Peyer's patch (tissue), 4 donors: Measurements from ENCODE around the gene SLC9A8. TPM values are rescaled to one million over a fixed set of nuclear protein-coding genes. Genes with fewer than 3 reads are reported as not detected.

Experiments used
- DNase-seq, 3 donors: peaks; one replicate each; pipeline ENCODE4 v3.0.0-alpha.2; 2017 to 2019
- H3K27ac ChIP-seq, 4 donors: fragments of 200-600 bp; sonication (generic); one replicate each; pipeline ENCODE4 v1.5.1; 2016 to 2019
- H3K27me3 ChIP-seq, 2 donors: fragments of 200-600 bp; sonication (generic); one replicate each; pipeline ENCODE4 v1.5.1; 2019
- H3K36me3 ChIP-seq, 3 donors: fragments of 200-600 bp; sonication (generic); one replicate each; pipeline ENCODE4 v1.5.1; 2016 to 2019
- H3K4me1 ChIP-seq, 4 donors: fragments of 200-600 bp; sonication (generic); one replicate each; pipeline ENCODE4 v1.5.1; 2016 to 2019
- H3K4me3 ChIP-seq, 4 donors: fragments of 200-600 bp; sonication (generic); 1 replicate in 3 of 4; 2 replicates in 1 of 4; pipeline ENCODE4 v1.5.1; 2016 to 2019; ENCODE audit warnings: mild to moderate bottlenecking in 1 of 4
- H3K9me3 ChIP-seq, 4 donors: fragments of 200-600 bp; sonication (generic); one replicate each; pipeline ENCODE4 v1.5.1; 2016 to 2019; ENCODE audit warnings: mild to moderate bottlenecking in 1 of 4
- CTCF ChIP-seq, 6 experiments: fragments of 450-650 bp in 4 of 6; fragments of 200-600 bp in 2 of 6; sonication (generic) in 1 of 6; IDR thresholded peaks; one replicate each; pipeline ENCODE4 v1.5.1; 2017 to 2019; ENCODE audit warnings: antibody characterized with exemption in 6 of 6, mild to moderate bottlenecking in 3 of 6, moderate library complexity in 1 of 6
- POLR2A ChIP-seq, 2 donors: fragments of 450-650 bp; IDR thresholded peaks; one replicate each; pipeline ENCODE4 v1.5.1; 2017; ENCODE audit warnings: antibody characterized with exemption in 2 of 2, mild to moderate bottlenecking in 2 of 2, moderate library complexity in 2 of 2
- total RNA-seq, 4 donors: library from RNA; depleted of rRNA; stranded (reverse); fragments of >200 nt; gene quantifications; one replicate each; pipeline ENCODE4 v1.1.0, GENCODE V29; 2016

SLC9A8 gene
- total RNA-seq, 4 donors from 2014 or later, result 15.6 to 24.4 (median 19.8) TPM

- Histone ChIP-seq H3K27me3 (no peaks in the 10 kb centered on the region), H3K4me1 (peaks cover 0 to 13% (median 2%) of the 10 kb centered on the region in 4 donors), H3K27ac (peak overlapping the region in 1 of 4 donors; percentile 55), H3K4me3 (no peak overlapping the region), H3K36me3 (no peaks in the 10 kb centered on the region), H3K9me3 (no peaks in the 10 kb centered on the region)
- TF ChIP-seq POLR2A (IDR thresholded peaks at IDR 0.05) (no peak), CTCF (IDR thresholded peaks at IDR 0.05) (no peak)
- DNase-seq, result peak in 2 of 3 donors; percentile 64 to 65
Observed at GRCh38 chr20:49785852-49786175, 26.8 kb upstream of the SLC9A8 start.

- DNase-seq, result no peak
- no peaks in the 10 kb centered on the region for H3K36me3 ChIP-seq
- H3K27me3 ChIP-seq, result no peaks in the 10 kb centered on the region
- H3K27ac ChIP-seq, result peak overlapping the region in 1 of 4 donors; percentile 55
- H3K4me3 ChIP-seq, result no peak overlapping the region
- TF ChIP-seq POLR2A (IDR thresholded peaks at IDR 0.05) (no peak), CTCF (IDR thresholded peaks at IDR 0.05) (no peak)
- H3K4me1 ChIP-seq, result peaks cover 0 to 14% (median 2%) of the 10 kb centered on the region in 4 donors
- no peaks in the 10 kb centered on the region for H3K9me3 ChIP-seq
Observed at GRCh38 chr20:49786196-49786595, 26.4 kb upstream of the SLC9A8 start.

- H3K4me3 ChIP-seq, result no peak overlapping the region
- H3K4me1 ChIP-seq, result peaks cover 0 to 14% (median 2%) of the 10 kb centered on the region in 4 donors
- peak overlapping the region in 1 of 4 donors; percentile 55 for H3K27ac ChIP-seq
- no peaks in the 10 kb centered on the region for H3K36me3 ChIP-seq
- no peak for TF ChIP-seq POLR2A (IDR thresholded peaks at IDR 0.05)
- TF ChIP-seq CTCF (IDR thresholded peaks at IDR 0.05), result peak in 5 of 6 experiments; percentile 2 to 31 (median 18)
- no peak for DNase-seq
- no peaks in the 10 kb centered on the region for H3K27me3 ChIP-seq
- no peaks in the 10 kb centered on the region for H3K9me3 ChIP-seq
Observed at GRCh38 chr20:49786668-49787370, 25.8 kb upstream of the SLC9A8 start.

GRCh38 chr20:49787371-49788357, 25.0 kb upstream of the SLC9A8 start:
- H3K9me3 ChIP-seq, result no peaks in the 10 kb centered on the region
- no peaks in the 10 kb centered on the region for H3K36me3 ChIP-seq
- TF ChIP-seq CTCF (IDR thresholded peaks at IDR 0.05) (no peak), POLR2A (IDR thresholded peaks at IDR 0.05) (no peak)
- DNase-seq, result no peak
- H3K4me1 ChIP-seq, result peaks cover 0 to 14% (median 2%) of the 10 kb centered on the region in 4 donors
- H3K27me3 ChIP-seq, result no peaks in the 10 kb centered on the region
- no peak overlapping the region for H3K4me3 ChIP-seq
- H3K27ac ChIP-seq, result no peak overlapping the region

- Histone ChIP-seq H3K27me3 (no peaks in the 10 kb centered on the region), H3K27ac (peak overlapping the region in 3 of 4 donors; percentile 22 to 53 (median 29)), H3K9me3 (no peaks in the 10 kb centered on the region), H3K4me3 (no peak overlapping the region), H3K36me3 (no peaks in the 10 kb centered on the region), H3K4me1 (peaks cover 0 to 28% (median 7%) of the 10 kb centered on the region in 4 donors)
- DNase-seq, result peak in 1 of 3 donors; percentile 62
- no peak for TF ChIP-seq CTCF (IDR thresholded peaks at IDR 0.05)
Observed at GRCh38 chr20:49790077-49790798, 22.4 kb upstream of the SLC9A8 start.
